Thoracic aorta (tissue), 2 donors: Measurements from ENCODE around the gene ALS2CL. TPM values are rescaled to one million over a fixed set of nuclear protein-coding genes. Genes with fewer than 3 reads are reported as not detected.

Source experiments
- ATAC-seq: fragments of 150-250 bp; one replicate; pipeline ENCODE4 v1.8.0; 2017; ENCODE audit warnings: low read depth; ENCODE audit not compliant: insufficient number of reproducible peaks, low FRiP score
- DNase-seq: peaks from one replicate; pipeline ENCODE4 v3.0.0-alpha.2; 2020; ENCODE audit warnings: low spot score
- H3K27ac ChIP-seq, 2 donors: fragments of 200-600 bp; sonication (generic); 1 replicate in 1 of 2; 2 replicates in 1 of 2; pipeline ENCODE4 v1.5.1; 2016; ENCODE audit warnings: mild to moderate bottlenecking in 2 of 2, moderate library complexity in 2 of 2
- H3K27me3 ChIP-seq: fragments of 200-600 bp; sonication (generic); replicated peaks from 2 replicates; pipeline ENCODE4 v1.6.0; 2016; ENCODE audit warnings: mild to moderate bottlenecking; ENCODE audit not compliant: insufficient read depth
- H3K36me3 ChIP-seq: fragments of 200-600 bp; sonication (generic); one replicate; pipeline ENCODE4 v1.5.1; 2016
- H3K4me1 ChIP-seq, 2 donors: fragments of 200-600 bp; sonication (generic); 1 replicate in 1 of 2; 2 replicates in 1 of 2; pipeline versions ENCODE4 v1.5.1 to v1.6.0; 2016; ENCODE audit warnings: low read depth in 2 of 2, mild to moderate bottlenecking in 1 of 2; ENCODE audit not compliant: control insufficient read depth in 1 of 2
- H3K4me3 ChIP-seq: fragments of 200-600 bp; sonication (generic); 2 replicates; pipeline ENCODE4 v1.5.1; 2016; ENCODE audit warnings: mild to moderate bottlenecking
- H3K9me3 ChIP-seq: fragments of 200-600 bp; sonication (generic); 2 replicates; pipeline ENCODE4 v1.5.1; 2016
- CTCF ChIP-seq: fragments of 200-600 bp; sonication (generic); IDR thresholded peaks from one replicate; pipeline ENCODE4 v1.5.1; 2019; ENCODE audit warnings: antibody characterized with exemption
- total RNA-seq, 2 donors: library from RNA; depleted of rRNA; stranded (reverse); fragments of >200 nt; gene quantifications; one replicate each; pipeline versions ENCODE4 v1.1.0 to v1.2.3, GENCODE V29; 2016

Gene ALS2CL
- total RNA-seq, 2 donors from 2014 or later = 25.2 to 41.7 TPM

- Histone ChIP-seq H3K36me3 (no peaks in the 10 kb centered on the region), H3K9me3 (no peaks in the 10 kb centered on the region), H3K27ac (no peak overlapping the region), H3K4me3 (no peak overlapping the region), H3K4me1 (no peaks in the 10 kb centered on the region), H3K27me3 (no peaks in the 10 kb centered on the region)
- TF ChIP-seq CTCF = no peak
- no peak for ATAC-seq
- no peak for DNase-seq
Measured at GRCh38 chr3:46736006-46736872, 42.8 kb upstream of the ALS2CL start.

- ATAC-seq (no peak), DNase-seq (no peak)
- H3K9me3 ChIP-seq = no peaks in the 10 kb centered on the region
- no peak for TF ChIP-seq CTCF
- no peak overlapping the region for H3K27ac ChIP-seq
- no peaks in the 10 kb centered on the region for H3K4me1 ChIP-seq
- H3K4me3 ChIP-seq = no peak overlapping the region
- no peaks in the 10 kb centered on the region for H3K36me3 ChIP-seq
- no peaks in the 10 kb centered on the region for H3K27me3 ChIP-seq
Measured at GRCh38 chr3:46734773-46735172, 41.3 kb upstream of the ALS2CL start.

- no peak for TF ChIP-seq CTCF
- ATAC-seq (no peak), DNase-seq (no peak)
- H3K4me1 ChIP-seq = no peaks in the 10 kb centered on the region
- H3K36me3 ChIP-seq = no peaks in the 10 kb centered on the region
- H3K27ac ChIP-seq = no peak overlapping the region
- no peaks in the 10 kb centered on the region for H3K27me3 ChIP-seq
- no peaks in the 10 kb centered on the region for H3K9me3 ChIP-seq
- no peak overlapping the region for H3K4me3 ChIP-seq
Measured at GRCh38 chr3:46733026-46733800, 39.7 kb upstream of the ALS2CL start.

GRCh38 chr3:46731795-46732194 is 38.3 kb upstream of the ALS2CL start:
- H3K4me3 ChIP-seq = no peak overlapping the region
- H3K27ac ChIP-seq = no peak overlapping the region
- no peaks in the 10 kb centered on the region for H3K36me3 ChIP-seq
- no peak for DNase-seq
- H3K27me3 ChIP-seq = no peaks in the 10 kb centered on the region
- no peak for ATAC-seq
- no peaks in the 10 kb centered on the region for H3K9me3 ChIP-seq
- no peaks in the 10 kb centered on the region for H3K4me1 ChIP-seq
- TF ChIP-seq CTCF = no peak

- ATAC-seq (no peak), DNase-seq (no peak)
- Histone ChIP-seq H3K4me1 (no peaks in the 10 kb centered on the region), H3K27me3 (no peaks in the 10 kb centered on the region), H3K27ac (no peak overlapping the region), H3K36me3 (no peaks in the 10 kb centered on the region), H3K4me3 (no peak overlapping the region), H3K9me3 (no peaks in the 10 kb centered on the region)
- TF ChIP-seq CTCF = no peak
Measured at GRCh38 chr3:46730819-46731218, 37.3 kb upstream of the ALS2CL start.
